Breast epithelium (tissue), 4 donors: ENCODE data around the gene HDAC4. TPM values are rescaled to one million over a fixed set of nuclear protein-coding genes. Genes with fewer than 3 reads are reported as not detected.

Experiments
- DNase-seq, 2 donors: peaks; one replicate each; pipeline ENCODE4 v3.0.0-alpha.2; 2019; ENCODE audit warnings: low spot score in 2 of 2
- H3K27ac ChIP-seq, 2 donors: fragments of 200-600 bp; sonication (generic) in 1 of 2; one replicate each; pipeline ENCODE4 v1.5.1; 2016 to 2019; ENCODE audit warnings: mild to moderate bottlenecking in 1 of 2
- H3K27me3 ChIP-seq, 2 donors: fragments of 200-600 bp; sonication (generic) in 1 of 2; one replicate each; pipeline versions ENCODE4 v1.5.1 to v1.6.0; 2017 to 2019; ENCODE audit warnings: control low read depth in 1 of 2, mild to moderate bottlenecking in 1 of 2
- H3K36me3 ChIP-seq: fragments of 200-600 bp; one replicate; pipeline ENCODE4 v1.5.1; 2019
- H3K4me1 ChIP-seq, 2 donors: fragments of 200-600 bp; sonication (generic); one replicate each; pipeline ENCODE4 v1.5.1; 2016 to 2019; ENCODE audit warnings: control low read depth in 1 of 2
- H3K4me3 ChIP-seq, 3 donors: fragments of 200-600 bp; sonication (generic); 1 replicate in 2 of 3; 2 replicates in 1 of 3; pipeline ENCODE4 v1.5.1; 2016 to 2019; ENCODE audit warnings: mild to moderate bottlenecking in 3 of 3, moderate library complexity in 2 of 3
- H3K9me3 ChIP-seq, 2 donors: fragments of 200-600 bp; sonication (generic) in 1 of 2; one replicate each; pipeline ENCODE4 v1.5.1; 2016 to 2019; ENCODE audit warnings: control low read depth in 1 of 2
- POLR2A ChIP-seq: fragments of 450-650 bp; IDR thresholded peaks from one replicate; pipeline ENCODE4 v1.6.1; 2016; ENCODE audit warnings: antibody characterized with exemption, mild to moderate bottlenecking, moderate library complexity
- POLR2AphosphoS5 ChIP-seq, 3 donors: sonication (generic); formaldehyde crosslinking; IDR thresholded peaks; one replicate each; pipeline ENCODE4 v1.6.1; 2017; ENCODE audit warnings: antibody characterized with exemption in 3 of 3
- intact Hi-C: fragments of 100-400 bp; cut with DNase I; formaldehyde crosslinking; loops from one replicate; pipeline ENCODE4 v1.15.1; 2023; ENCODE audit warnings: low total_unique reads
- total RNA-seq, 3 donors: library from RNA; depleted of rRNA; stranded (reverse); fragments of >200 nt; gene quantifications; one replicate each; pipeline ENCODE4 v1.1.0, GENCODE V29; 2016
- TF ChIP-seq, protein P1 (sequence below), 3 donors: fragments of 450-650 bp; IDR thresholded peaks; one replicate each; pipeline ENCODE4 v1.5.1; 2016 to 2017; ENCODE audit warnings: antibody characterized with exemption in 3 of 3, mild to moderate bottlenecking in 3 of 3, moderate library complexity in 3 of 3

HDAC4 gene
- total RNA-seq, 3 donors from 2014 or later: 20.3 to 36.0 (median 32.8) TPM

DNA sequence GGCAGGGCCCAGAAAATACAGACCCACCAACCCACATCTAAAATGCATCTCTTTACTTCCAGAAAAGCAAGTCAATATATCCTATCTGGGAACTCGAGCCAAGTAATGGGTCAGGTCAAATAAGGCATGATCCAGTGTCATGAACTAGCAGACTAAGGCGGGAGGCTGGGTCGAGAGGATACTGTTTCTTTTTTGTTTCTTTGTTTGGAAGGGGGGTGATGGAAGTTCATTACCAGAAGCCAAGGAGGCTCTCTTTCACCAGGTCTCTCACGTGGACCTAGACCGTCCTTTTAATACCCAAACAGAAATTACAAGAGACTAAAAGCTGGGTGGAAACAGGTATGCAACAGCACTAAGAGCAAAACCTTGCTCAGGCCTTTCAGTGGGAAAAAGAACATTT, 108.3 kb downstream of the HDAC4 start:
- H3K36me3 ChIP-seq: no peaks in the 10 kb centered on the region
- intact Hi-C loops: no loop called here
- H3K4me3 ChIP-seq: no peak overlapping the region
- DNase-seq: peak in 1 of 2 donors; percentile 17
- H3K4me1 ChIP-seq: no peaks in the 10 kb centered on the region
- TF ChIP-seq POLR2A (no peak), POLR2AphosphoS5 (IDR thresholded peaks at IDR 0.05) (no peak)
- TF ChIP-seq, protein P1, sequence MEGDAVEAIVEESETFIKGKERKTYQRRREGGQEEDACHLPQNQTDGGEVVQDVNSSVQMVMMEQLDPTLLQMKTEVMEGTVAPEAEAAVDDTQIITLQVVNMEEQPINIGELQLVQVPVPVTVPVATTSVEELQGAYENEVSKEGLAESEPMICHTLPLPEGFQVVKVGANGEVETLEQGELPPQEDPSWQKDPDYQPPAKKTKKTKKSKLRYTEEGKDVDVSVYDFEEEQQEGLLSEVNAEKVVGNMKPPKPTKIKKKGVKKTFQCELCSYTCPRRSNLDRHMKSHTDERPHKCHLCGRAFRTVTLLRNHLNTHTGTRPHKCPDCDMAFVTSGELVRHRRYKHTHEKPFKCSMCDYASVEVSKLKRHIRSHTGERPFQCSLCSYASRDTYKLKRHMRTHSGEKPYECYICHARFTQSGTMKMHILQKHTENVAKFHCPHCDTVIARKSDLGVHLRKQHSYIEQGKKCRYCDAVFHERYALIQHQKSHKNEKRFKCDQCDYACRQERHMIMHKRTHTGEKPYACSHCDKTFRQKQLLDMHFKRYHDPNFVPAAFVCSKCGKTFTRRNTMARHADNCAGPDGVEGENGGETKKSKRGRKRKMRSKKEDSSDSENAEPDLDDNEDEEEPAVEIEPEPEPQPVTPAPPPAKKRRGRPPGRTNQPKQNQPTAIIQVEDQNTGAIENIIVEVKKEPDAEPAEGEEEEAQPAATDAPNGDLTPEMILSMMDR (IDR thresholded peaks at IDR 0.05): no peak
- no peaks in the 10 kb centered on the region for H3K27me3 ChIP-seq
- H3K27ac ChIP-seq: no peak overlapping the region
- no peaks in the 10 kb centered on the region for H3K9me3 ChIP-seq

DNA sequence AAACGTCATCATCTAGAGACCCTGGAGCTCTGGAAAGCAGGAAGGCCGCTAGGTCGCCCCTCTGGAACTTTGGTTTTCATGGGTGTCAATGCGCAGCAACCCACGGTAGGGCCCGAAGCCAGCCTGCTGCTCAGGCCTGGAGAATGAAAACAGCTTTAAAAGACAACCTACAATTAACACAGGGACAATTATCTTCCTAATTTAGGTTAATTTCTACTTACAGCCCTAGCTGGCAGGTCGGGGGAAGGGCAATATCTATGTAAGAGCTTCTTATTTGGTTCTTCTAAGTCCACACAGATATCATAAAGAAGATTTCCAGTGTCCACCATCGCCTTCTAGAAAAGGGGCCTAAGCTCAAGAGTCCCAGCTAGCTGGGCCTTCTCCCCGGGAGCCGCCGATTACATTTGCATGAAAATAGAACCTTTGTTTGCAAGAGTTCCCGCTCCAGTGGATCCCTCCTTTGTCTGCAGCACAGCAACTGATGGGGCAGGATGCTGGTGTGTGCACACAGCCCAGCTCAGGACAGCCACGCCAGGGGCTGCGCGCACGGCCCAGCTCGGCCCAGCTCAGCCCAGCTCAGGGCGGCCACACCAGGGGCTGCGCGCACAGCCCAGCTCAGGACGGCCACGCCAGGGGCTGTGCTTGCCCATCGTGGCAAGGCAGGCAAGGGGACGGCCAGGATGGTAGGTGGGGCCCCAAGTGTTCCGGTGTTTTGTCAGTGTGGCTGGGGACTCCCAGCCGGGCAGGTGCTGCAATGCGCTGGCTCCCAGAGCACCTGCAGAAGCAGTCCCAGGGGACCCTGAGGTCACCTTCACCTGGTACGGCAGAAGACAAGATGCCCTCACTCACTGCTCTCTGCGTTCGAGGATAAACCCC, 109.1 kb downstream of the HDAC4 start:
- H3K27ac ChIP-seq: peak overlapping the region; percentile 49 to 59
- H3K9me3 ChIP-seq: no peaks in the 10 kb centered on the region
- H3K27me3 ChIP-seq: no peaks in the 10 kb centered on the region
- no peaks in the 10 kb centered on the region for H3K36me3 ChIP-seq
- no peaks in the 10 kb centered on the region for H3K4me1 ChIP-seq
- TF ChIP-seq, protein P1 (IDR thresholded peaks at IDR 0.05): no peak
- TF ChIP-seq POLR2AphosphoS5 (IDR thresholded peaks at IDR 0.05) (no peak), POLR2A (no peak)
- intact Hi-C loops: no loop called here
- no peak overlapping the region for H3K4me3 ChIP-seq
- peak in 1 of 2 donors; percentile 42 for DNase-seq

DNA sequence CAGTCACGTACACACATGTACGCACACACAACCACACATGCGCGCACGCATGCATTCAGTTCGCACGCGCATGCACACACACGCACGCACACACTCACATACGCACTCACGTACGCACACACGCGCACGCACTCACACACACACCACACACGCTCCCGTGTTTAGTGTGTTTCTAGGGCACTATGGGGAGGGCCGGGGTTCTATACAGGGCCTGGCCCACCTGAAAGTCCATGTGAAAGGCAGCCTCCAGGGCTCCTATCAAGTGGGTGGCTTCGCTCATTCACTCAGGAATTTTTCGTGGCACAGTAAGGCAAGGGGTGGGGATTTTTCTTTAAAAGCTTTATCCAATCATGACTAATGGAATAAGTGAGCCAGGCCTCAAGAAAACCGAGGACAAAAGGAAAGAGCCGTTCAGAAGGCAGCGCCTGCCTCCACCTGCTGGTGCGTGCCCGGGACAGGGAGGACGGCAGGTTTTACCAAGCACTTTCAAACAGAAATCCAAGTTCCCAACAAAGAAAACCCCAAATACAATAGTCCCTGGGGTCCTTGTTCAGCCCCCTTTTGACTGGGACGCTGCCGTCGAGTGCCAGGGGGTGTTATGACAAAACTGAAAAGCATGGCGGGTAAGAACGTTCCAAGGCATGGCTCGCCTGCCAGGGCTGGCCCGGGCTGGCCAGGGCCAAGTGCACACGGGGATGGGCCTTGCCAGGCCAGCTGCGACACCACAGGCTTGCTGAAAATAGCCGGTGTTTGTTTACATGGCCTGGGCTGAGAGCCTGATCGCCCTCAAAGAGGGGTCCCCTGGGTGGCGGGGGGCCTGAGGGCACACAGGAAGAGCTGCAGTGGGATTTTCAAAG, 110.0 kb downstream of the HDAC4 start:
- peak overlapping the region; percentile 49 to 59 for H3K27ac ChIP-seq
- intact Hi-C loops: no loop called here
- H3K4me3 ChIP-seq: no peak overlapping the region
- H3K36me3 ChIP-seq: no peaks in the 10 kb centered on the region
- no peaks in the 10 kb centered on the region for H3K4me1 ChIP-seq
- H3K27me3 ChIP-seq: no peaks in the 10 kb centered on the region
- DNase-seq: peak; percentile 38 to 50
- no peaks in the 10 kb centered on the region for H3K9me3 ChIP-seq
- TF ChIP-seq, protein P1 (IDR thresholded peaks at IDR 0.05): no peak
- no peak for TF ChIP-seq POLR2A
- no peak for TF ChIP-seq POLR2AphosphoS5 (IDR thresholded peaks at IDR 0.05)

DNA sequence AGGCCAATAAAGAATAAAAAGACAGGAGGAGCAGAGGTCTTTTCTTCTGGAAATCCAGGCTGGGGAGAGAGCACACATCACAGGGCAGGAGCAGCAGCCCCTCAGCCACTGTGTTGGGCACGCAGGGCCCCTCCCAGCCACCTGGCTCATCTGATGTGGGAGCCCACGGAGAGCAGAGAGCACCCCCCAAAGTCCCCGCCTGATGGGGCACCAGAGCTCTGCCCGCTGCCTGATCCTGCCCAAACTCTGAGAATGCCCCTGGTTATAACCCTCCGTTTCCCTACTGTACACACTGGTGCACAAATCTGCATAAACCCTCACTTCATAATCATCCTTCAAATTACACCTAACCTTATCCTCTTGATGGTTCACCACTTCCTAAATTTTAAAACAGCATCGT, 111.3 kb downstream of the HDAC4 start:
- intact Hi-C loops: no loop called here
- Histone ChIP-seq H3K27ac (no peak overlapping the region), H3K9me3 (no peaks in the 10 kb centered on the region), H3K4me1 (no peaks in the 10 kb centered on the region), H3K27me3 (no peaks in the 10 kb centered on the region), H3K4me3 (no peak overlapping the region), H3K36me3 (no peaks in the 10 kb centered on the region)
- DNase-seq: no peak
- no peak for TF ChIP-seq POLR2AphosphoS5 (IDR thresholded peaks at IDR 0.05)
- TF ChIP-seq POLR2A: no peak
- TF ChIP-seq, protein P1 (IDR thresholded peaks at IDR 0.05): no peak
